ENCODE results near the gene NEK6. TPM values are rescaled to one million over a fixed set of nuclear protein-coding genes. Genes with fewer than 3 reads are reported as not detected.

The NEK6 gene
- total and polyA plus RNA-seq, 2 of the 8 experiments (the other 6 are each of a cell fraction or from before 2014, with no cell fraction given), result 17.7 to 19.7 TPM

DNA sequence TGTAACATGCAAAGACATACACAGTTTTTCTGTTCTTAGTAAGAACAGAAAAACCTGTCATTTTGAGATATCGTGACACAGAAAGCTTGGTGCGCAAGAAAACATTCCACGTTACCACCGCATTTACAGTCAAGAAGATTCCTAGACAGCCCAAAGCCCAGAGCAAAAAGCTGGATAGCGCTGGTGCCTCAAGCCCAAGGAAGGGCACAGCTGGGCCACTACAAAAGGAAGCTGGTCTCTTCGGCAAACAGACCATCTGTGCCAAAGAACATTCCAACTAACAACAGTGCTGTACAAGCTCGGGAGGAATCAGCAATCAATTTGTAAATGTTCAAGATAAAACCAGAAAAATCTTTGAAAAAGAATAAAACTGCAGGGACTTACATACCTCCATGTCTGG lies 126.5 kb downstream of the NEK6 start:
- no peak overlapping the region for H2BK15ac ChIP-seq (ENCODE audit: low read length)
- no peak overlapping the region for H4K91ac ChIP-seq (replicated peaks; ENCODE audit: insufficient read length, low read length)
- H4K8ac ChIP-seq (ENCODE audit: extremely low read depth, insufficient read depth, low read length), result no peak overlapping the region
- no peak overlapping the region for H2BK12ac ChIP-seq (ENCODE audit: low read depth, low read length)
- no peaks in the 10 kb centered on the region for H3K27me3 ChIP-seq (replicated peaks in 1 of 4; ENCODE audit: control insufficient read depth in 3 of 4, extremely low read depth in 1 of 4, insufficient read depth in 3 of 4, low read length in 3 of 4)
- no peak overlapping the region for H3K18ac ChIP-seq (ENCODE audit: extremely low read depth, low read length)
- 92% methylated on average over 7 of the region's 7 CpGs; no CpG with 5 or more reads in 1 of the 2 experiments for WGBS, 2 experiments (ENCODE audit: extremely low coverage in 1 of 2, insufficient coverage in 1 of 2, insufficient read length in 1 of 2, insufficient replicate concordance in 2 of 2, low coverage in 1 of 2, low lambda C conversion rate in 2 of 2, missing lambda C conversion rate in 1 of 2)
- H2BK20ac ChIP-seq (ENCODE audit: low read length), result no peak overlapping the region
- H3K4me1 ChIP-seq (replicated peaks in 1 of 4; ENCODE audit: control insufficient read depth in 3 of 4, insufficient read depth in 4 of 4, low read length in 3 of 4), result no peaks in the 10 kb centered on the region
- peaks cover 6% of the 10 kb centered on the region; the same call in 1 of the 2 replicates for H3K79me1 ChIP-seq (ENCODE audit: low read depth, low read length)
- no peak overlapping the region for H2AK5ac ChIP-seq (ENCODE audit: low read depth, low read length)
- ChIA-PET CTCF (ENCODE audit: partially characterized antibody) (interaction anchor here (1.1 to 21.3 kb wide), 6 partner anchors 7 to 530 kb away, joined by 3 to 330 read pairs (median 4); partner anchors contain the start of gene PSMB7), POLR2A (ENCODE audit: partially characterized antibody) (interaction anchor here (1.3 kb wide), 1 partner anchor 9 kb away, joined by 5 read pairs; no protein-coding TSS in a partner anchor)
- no peak overlapping the region for H2BK120ac ChIP-seq (replicated peaks; ENCODE audit: low read depth, low read length)
- H4K5ac ChIP-seq (ENCODE audit: insufficient read length, low read depth, low read length), result no peak overlapping the region
- TF ChIP-seq BCL11A (IDR thresholded peaks at IDR 0.05; ENCODE audit: low read depth in 2 of 2, low read length in 2 of 2), result no peak
- no peak for TF ChIP-seq EGR1 (IDR thresholded peaks at IDR 0.05; ENCODE audit: borderline replicate concordance, low read depth, low read length)
- TF ChIP-seq SP2 (IDR thresholded peaks at IDR 0.05; ENCODE audit: low read length), result no peak
- no peak overlapping the region for H3K23ac ChIP-seq (ENCODE audit: insufficient read length)
- H3K36me3 ChIP-seq (ENCODE audit: control insufficient read depth in 2 of 4, insufficient read depth in 4 of 4, low read length in 3 of 4), result peaks cover 2 to 9% (median 5%) of the 10 kb centered on the region in 4 experiments; a peak in 6 of 8 replicates
- H4K20me1 ChIP-seq (replicated peaks in 1 of 2; ENCODE audit: control insufficient read depth in 1 of 2, insufficient read depth in 2 of 2, low read length in 2 of 2), result peaks cover 2 to 7% of the 10 kb centered on the region in 2 experiments
- H3K56ac ChIP-seq (replicated peaks; ENCODE audit: insufficient read length, low read depth, low read length), result no peak overlapping the region
- H3K14ac ChIP-seq (ENCODE audit: insufficient read length), result no peak overlapping the region
- no peak overlapping the region for H2AFZ ChIP-seq (ENCODE audit: low read length)
- DNase-seq (ENCODE audit: low read depth in 1 of 2, low spot score in 2 of 2) (no peak), FAIRE-seq (no peak)
- peaks cover 0 to 48% of the 10 kb centered on the region in 2 experiments; a peak in 2 of 4 replicates for H3K79me2 ChIP-seq (ENCODE audit: control insufficient read depth in 1 of 2, insufficient read depth in 2 of 2, low read length in 2 of 2)
- no peak overlapping the region for H3K9ac ChIP-seq (replicated peaks in 1 of 4; ENCODE audit: extremely low read depth in 1 of 4, low read depth in 3 of 4, low read length in 3 of 4)
- H3K9me3 ChIP-seq (ENCODE audit: insufficient read depth in 2 of 2, low read depth in 1 of 2, low read length in 1 of 2), result no peaks in the 10 kb centered on the region
- H3K23me2 ChIP-seq (ENCODE audit: low read depth, low read length), result no peaks in the 10 kb centered on the region
- no peak overlapping the region for H3K4me2 ChIP-seq (ENCODE audit: insufficient read depth in 1 of 2, low read depth in 2 of 2, low read length in 2 of 2)
- H2BK5ac ChIP-seq (ENCODE audit: low read depth, low read length), result no peak overlapping the region
- no peak overlapping the region for H3K4me3 ChIP-seq (ENCODE audit: extremely low read depth in 1 of 4, insufficient read depth in 2 of 4, low read depth in 3 of 4, low read length in 4 of 4)
- no peak overlapping the region for H3K4ac ChIP-seq (replicated peaks; ENCODE audit: insufficient read length, low read depth, low read length)
- H3K27ac ChIP-seq (ENCODE audit: low read depth, low read length), result no peak overlapping the region

Data from H1 (cell line).